Liver (tissue), 9 donors: Measurements from ENCODE around the gene CHCHD1. TPM values are rescaled to one million over a fixed set of nuclear protein-coding genes. Genes with fewer than 3 reads are reported as not detected.

ENCODE experiments used
- DNase-seq: peaks from one replicate; pipeline ENCODE4 v3.0.0-alpha.2; 2017; ENCODE audit warnings: low spot score
- H3K27ac ChIP-seq, 2 donors: one replicate each; pipeline ENCODE4 v1.7.0; 2013; ENCODE audit warnings: inconsistent platforms in 2 of 2, low read length in 2 of 2, control low read depth in 1 of 2, low read depth in 1 of 2, mild to moderate bottlenecking in 1 of 2
- H3K27me3 ChIP-seq, 4 donors: one replicate each; pipeline versions ENCODE4 v1.6.1 to v1.7.0; 2013; ENCODE audit warnings: low read length in 3 of 4, inconsistent platforms in 1 of 4, mild to moderate bottlenecking in 1 of 4, moderate library complexity in 1 of 4; ENCODE audit not compliant: control insufficient read depth in 4 of 4, insufficient read depth in 4 of 4
- H3K36me3 ChIP-seq, 4 donors: one replicate each; pipeline versions ENCODE4 v1.6.1 to v1.7.0; 2013; ENCODE audit warnings: low read length in 3 of 4, mild to moderate bottlenecking in 3 of 4, low read depth in 1 of 4, moderate library complexity in 1 of 4; ENCODE audit not compliant: control insufficient read depth in 4 of 4, insufficient read depth in 3 of 4
- H3K4me1 ChIP-seq, 4 donors: one replicate each; pipeline versions ENCODE4 v1.6.1 to v1.7.0; 2013; ENCODE audit warnings: low read length in 3 of 4, mild to moderate bottlenecking in 3 of 4, moderate library complexity in 1 of 4; ENCODE audit not compliant: control insufficient read depth in 4 of 4, insufficient read depth in 4 of 4
- H3K4me3 ChIP-seq, 3 donors: one replicate each; pipeline versions ENCODE4 v1.6.1 to v1.7.0; 2013; ENCODE audit warnings: low read length in 3 of 3, control low read depth in 1 of 3, low read depth in 1 of 3, mild to moderate bottlenecking in 1 of 3
- H3K9ac ChIP-seq, 2 donors: one replicate each; pipeline ENCODE4 v1.7.0; 2013; ENCODE audit warnings: low read length in 2 of 2, mild to moderate bottlenecking in 2 of 2, moderate library complexity in 2 of 2, control low read depth in 1 of 2, low read depth in 1 of 2
- H3K9me3 ChIP-seq, 4 donors: one replicate each; pipeline versions ENCODE4 v1.6.1 to v1.7.0; 2013; ENCODE audit warnings: low read length in 3 of 4; ENCODE audit not compliant: control insufficient read depth in 4 of 4
- EGR1 ChIP-seq, 2 donors: IDR thresholded peaks; 2 replicates each; pipeline ENCODE4 v1.6.1; 2016 to 2018; ENCODE audit warnings: antibody characterized with exemption in 2 of 2, low read depth in 2 of 2
- FOXA1 ChIP-seq: IDR thresholded peaks from 2 replicates; pipeline ENCODE4 v1.6.1; 2016; ENCODE audit warnings: antibody characterized with exemption
- FOXA2 ChIP-seq: IDR thresholded peaks from 2 replicates; pipeline ENCODE4 v1.6.1; 2016; ENCODE audit warnings: antibody characterized with exemption
- GABPA ChIP-seq, 2 donors: IDR thresholded peaks in 1 of 2; conservative IDR thresholded peaks in 1 of 2; 2 replicates each; pipeline ENCODE4 v1.6.1; 2016; ENCODE audit warnings: antibody characterized with exemption in 2 of 2, mild to moderate bottlenecking in 1 of 2, moderate library complexity in 1 of 2
- HNF4A ChIP-seq, 2 donors: conservative IDR thresholded peaks; 2 replicates each; pipeline ENCODE4 v1.6.1; 2016; ENCODE audit warnings: antibody characterized with exemption in 2 of 2, mild to moderate bottlenecking in 2 of 2
- HNF4G ChIP-seq: IDR thresholded peaks from 2 replicates; pipeline ENCODE4 v1.6.1; 2016; ENCODE audit warnings: antibody characterized with exemption
- JUND ChIP-seq, 2 donors: IDR thresholded peaks; 2 replicates each; pipeline ENCODE4 v1.6.1; 2016; ENCODE audit warnings: antibody characterized with exemption in 2 of 2
- NR2F2 ChIP-seq: IDR thresholded peaks from 2 replicates; pipeline ENCODE4 v1.6.1; 2016; ENCODE audit warnings: antibody characterized with exemption
- RAD21 ChIP-seq, 2 donors: IDR thresholded peaks; 2 replicates each; pipeline ENCODE4 v1.6.1; 2016; ENCODE audit warnings: antibody characterized with exemption in 2 of 2, mild to moderate bottlenecking in 2 of 2
- RXRA ChIP-seq, 2 donors: IDR thresholded peaks; 2 replicates each; pipeline ENCODE4 v1.6.1; 2017 to 2018; ENCODE audit warnings: antibody characterized with exemption in 2 of 2, mild to moderate bottlenecking in 1 of 2
- SP1 ChIP-seq: IDR thresholded peaks from 2 replicates; pipeline ENCODE4 v1.6.1; 2018; ENCODE audit warnings: antibody characterized with exemption, mild to moderate bottlenecking
- TAF1 ChIP-seq: conservative IDR thresholded peaks from 2 replicates; pipeline ENCODE4 v1.6.1; 2016; ENCODE audit warnings: antibody characterized with exemption, mild to moderate bottlenecking
- YY1 ChIP-seq: IDR thresholded peaks from 2 replicates; pipeline ENCODE4 v1.6.1; 2016; ENCODE audit warnings: antibody characterized with exemption, mild to moderate bottlenecking
- WGBS: extraction: QIAGEN DNeasy Blood & Tissue Kit; methylation state at CpG from one replicate; pipeline ENCODE4 v1.1.7; 2013; 5-methylcytosine and 5-hydroxymethylcytosine counted together
- polyA plus RNA-seq, 2 donors: library from polyadenylated mRNA; stranded (reverse) in 1 of 2; unstranded in 1 of 2; fragments of 200-250 nt in 1 of 2; fragments of >200 nt in 1 of 2; fragmentation: Nextera tagmentation in 1 of 2; extraction: Ambion mirVana in 1 of 2; gene quantifications; one replicate each; pipeline versions ENCODE4 v1.2.1 to v1.2.3, GENCODE V29; 2013 to 2015
- total RNA-seq, 2 donors: library from RNA; depleted of rRNA; stranded (reverse); fragments of >200 nt; gene quantifications; one replicate each; pipeline ENCODE4 v1.2.3, GENCODE V29; 2014
- TF ChIP-seq, protein P1 (sequence below): IDR thresholded peaks from 2 replicates; pipeline ENCODE4 v1.6.1; 2016; ENCODE audit warnings: antibody characterized with exemption
- TF ChIP-seq, protein P2 (sequence below): IDR thresholded peaks from 2 replicates; pipeline ENCODE4 v1.6.1; 2016; ENCODE audit warnings: antibody characterized with exemption
- TF ChIP-seq, protein P3 (sequence below): fragments of 150-350 bp; IDR thresholded peaks from 2 replicates; pipeline ENCODE4 v1.5.1; 2017; ENCODE audit warnings: improper control_type of control experiment, low read depth, low read length; ENCODE audit not compliant: missing input control
- TF ChIP-seq, protein P4 (sequence below): IDR thresholded peaks from 2 replicates; pipeline ENCODE4 v1.6.1; 2016; ENCODE audit warnings: antibody characterized with exemption, mild to moderate bottlenecking
- TF ChIP-seq, protein P5 (sequence below): IDR thresholded peaks from 2 replicates; pipeline ENCODE4 v1.6.1; 2016; ENCODE audit warnings: antibody characterized with exemption
- donor health status: healthy.
- donor health status: healthy.
- donor health status: healthy.
- donor health status: healthy.
- donor health status: healthy.

The CHCHD1 gene
- total and polyA plus RNA-seq, 4 donors, result 7.6 to 47.4 (median 23.1) TPM

DNA sequence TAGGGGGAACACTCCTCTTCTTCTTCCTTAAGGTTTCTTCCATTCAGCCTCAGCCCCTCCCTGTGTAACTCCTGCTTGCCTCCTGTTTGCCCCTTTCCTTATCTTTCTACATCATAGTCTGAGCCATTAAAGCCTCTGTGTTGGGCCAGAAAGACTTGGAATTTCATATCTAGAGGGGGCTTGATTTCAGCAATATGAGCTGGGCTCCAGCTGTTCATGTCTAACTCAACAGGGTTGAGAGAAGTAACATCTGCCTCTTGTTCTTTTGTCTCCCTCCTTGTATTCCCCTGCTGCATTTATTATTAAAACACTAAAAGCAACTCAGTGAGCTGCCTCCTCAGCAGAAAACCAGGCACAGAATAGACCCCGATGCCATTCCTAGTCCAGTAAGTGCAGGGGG lies 20.1 kb upstream of the CHCHD1 start:
- Histone ChIP-seq H3K36me3 (peaks cover 30 to 82% (median 66%) of the 10 kb centered on the region in 4 donors), H3K4me1 (no peaks in the 10 kb centered on the region), H3K4me3 (no peak overlapping the region), H3K27ac (no peak overlapping the region), H3K9me3 (no peaks in the 10 kb centered on the region), H3K27me3 (no peaks in the 10 kb centered on the region), H3K9ac (no peak overlapping the region)
- no peak for DNase-seq
- WGBS, result 94% methylated on average over 1 of the region's 1 CpG
- TF ChIP-seq HNF4G (no peak), NR2F2 (no peak), GABPA (IDR thresholded peaks at IDR 0.05 in 1 of 2, conservative IDR thresholded peaks at IDR 0.05 in 1 of 2) (no peak), YY1 (no peak), FOXA1 (no peak), HNF4A (conservative IDR thresholded peaks at IDR 0.05) (no peak), EGR1 (IDR thresholded peaks at IDR 0.05; ENCODE audit: low read depth in 2 of 2) (no peak), SP1 (no peak), RXRA (IDR thresholded peaks at IDR 0.05) (no peak), FOXA2 (no peak), RAD21 (IDR thresholded peaks at IDR 0.05) (no peak), JUND (IDR thresholded peaks at IDR 0.05) (no peak), TAF1 (no peak)
- TF ChIP-seq, protein P1, sequence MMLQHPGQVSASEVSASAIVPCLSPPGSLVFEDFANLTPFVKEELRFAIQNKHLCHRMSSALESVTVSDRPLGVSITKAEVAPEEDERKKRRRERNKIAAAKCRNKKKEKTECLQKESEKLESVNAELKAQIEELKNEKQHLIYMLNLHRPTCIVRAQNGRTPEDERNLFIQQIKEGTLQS, result no peak
- TF ChIP-seq, protein P2, sequence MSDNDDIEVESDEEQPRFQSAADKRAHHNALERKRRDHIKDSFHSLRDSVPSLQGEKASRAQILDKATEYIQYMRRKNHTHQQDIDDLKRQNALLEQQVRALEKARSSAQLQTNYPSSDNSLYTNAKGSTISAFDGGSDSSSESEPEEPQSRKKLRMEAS, result no peak
- TF ChIP-seq, protein P3, sequence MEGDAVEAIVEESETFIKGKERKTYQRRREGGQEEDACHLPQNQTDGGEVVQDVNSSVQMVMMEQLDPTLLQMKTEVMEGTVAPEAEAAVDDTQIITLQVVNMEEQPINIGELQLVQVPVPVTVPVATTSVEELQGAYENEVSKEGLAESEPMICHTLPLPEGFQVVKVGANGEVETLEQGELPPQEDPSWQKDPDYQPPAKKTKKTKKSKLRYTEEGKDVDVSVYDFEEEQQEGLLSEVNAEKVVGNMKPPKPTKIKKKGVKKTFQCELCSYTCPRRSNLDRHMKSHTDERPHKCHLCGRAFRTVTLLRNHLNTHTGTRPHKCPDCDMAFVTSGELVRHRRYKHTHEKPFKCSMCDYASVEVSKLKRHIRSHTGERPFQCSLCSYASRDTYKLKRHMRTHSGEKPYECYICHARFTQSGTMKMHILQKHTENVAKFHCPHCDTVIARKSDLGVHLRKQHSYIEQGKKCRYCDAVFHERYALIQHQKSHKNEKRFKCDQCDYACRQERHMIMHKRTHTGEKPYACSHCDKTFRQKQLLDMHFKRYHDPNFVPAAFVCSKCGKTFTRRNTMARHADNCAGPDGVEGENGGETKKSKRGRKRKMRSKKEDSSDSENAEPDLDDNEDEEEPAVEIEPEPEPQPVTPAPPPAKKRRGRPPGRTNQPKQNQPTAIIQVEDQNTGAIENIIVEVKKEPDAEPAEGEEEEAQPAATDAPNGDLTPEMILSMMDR, result no peak
- TF ChIP-seq, protein P4, sequence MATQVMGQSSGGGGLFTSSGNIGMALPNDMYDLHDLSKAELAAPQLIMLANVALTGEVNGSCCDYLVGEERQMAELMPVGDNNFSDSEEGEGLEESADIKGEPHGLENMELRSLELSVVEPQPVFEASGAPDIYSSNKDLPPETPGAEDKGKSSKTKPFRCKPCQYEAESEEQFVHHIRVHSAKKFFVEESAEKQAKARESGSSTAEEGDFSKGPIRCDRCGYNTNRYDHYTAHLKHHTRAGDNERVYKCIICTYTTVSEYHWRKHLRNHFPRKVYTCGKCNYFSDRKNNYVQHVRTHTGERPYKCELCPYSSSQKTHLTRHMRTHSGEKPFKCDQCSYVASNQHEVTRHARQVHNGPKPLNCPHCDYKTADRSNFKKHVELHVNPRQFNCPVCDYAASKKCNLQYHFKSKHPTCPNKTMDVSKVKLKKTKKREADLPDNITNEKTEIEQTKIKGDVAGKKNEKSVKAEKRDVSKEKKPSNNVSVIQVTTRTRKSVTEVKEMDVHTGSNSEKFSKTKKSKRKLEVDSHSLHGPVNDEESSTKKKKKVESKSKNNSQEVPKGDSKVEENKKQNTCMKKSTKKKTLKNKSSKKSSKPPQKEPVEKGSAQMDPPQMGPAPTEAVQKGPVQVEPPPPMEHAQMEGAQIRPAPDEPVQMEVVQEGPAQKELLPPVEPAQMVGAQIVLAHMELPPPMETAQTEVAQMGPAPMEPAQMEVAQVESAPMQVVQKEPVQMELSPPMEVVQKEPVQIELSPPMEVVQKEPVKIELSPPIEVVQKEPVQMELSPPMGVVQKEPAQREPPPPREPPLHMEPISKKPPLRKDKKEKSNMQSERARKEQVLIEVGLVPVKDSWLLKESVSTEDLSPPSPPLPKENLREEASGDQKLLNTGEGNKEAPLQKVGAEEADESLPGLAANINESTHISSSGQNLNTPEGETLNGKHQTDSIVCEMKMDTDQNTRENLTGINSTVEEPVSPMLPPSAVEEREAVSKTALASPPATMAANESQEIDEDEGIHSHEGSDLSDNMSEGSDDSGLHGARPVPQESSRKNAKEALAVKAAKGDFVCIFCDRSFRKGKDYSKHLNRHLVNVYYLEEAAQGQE, result no peak

DNA sequence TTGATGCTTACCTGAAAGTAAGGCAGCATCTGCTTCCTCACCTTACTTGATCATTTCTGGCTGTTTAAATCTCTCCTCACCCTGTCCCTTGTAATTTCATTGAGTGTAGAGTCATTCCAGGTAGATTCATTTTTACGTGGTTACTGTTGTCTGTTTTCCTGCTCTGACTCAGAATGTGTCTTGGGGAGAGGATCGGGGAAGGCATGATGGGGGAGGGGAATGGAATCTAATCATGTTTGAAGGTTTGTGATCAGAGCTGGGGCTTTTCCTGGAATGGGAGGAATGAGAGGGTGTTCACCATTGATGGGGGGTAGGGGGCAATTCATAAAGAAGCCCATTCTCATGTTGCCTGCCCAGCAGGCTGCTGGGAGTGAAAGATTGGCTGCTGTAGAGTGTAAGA lies 18.9 kb upstream of the CHCHD1 start:
- Histone ChIP-seq H3K9ac (no peak overlapping the region), H3K36me3 (peaks cover 30 to 88% (median 71%) of the 10 kb centered on the region in 4 donors), H3K9me3 (no peaks in the 10 kb centered on the region), H3K4me1 (no peaks in the 10 kb centered on the region), H3K4me3 (no peak overlapping the region), H3K27ac (no peak overlapping the region), H3K27me3 (no peaks in the 10 kb centered on the region)
- WGBS, result 84% methylated on average over 2 of the region's 2 CpGs
- DNase-seq, result no peak
- TF ChIP-seq, protein P5, sequence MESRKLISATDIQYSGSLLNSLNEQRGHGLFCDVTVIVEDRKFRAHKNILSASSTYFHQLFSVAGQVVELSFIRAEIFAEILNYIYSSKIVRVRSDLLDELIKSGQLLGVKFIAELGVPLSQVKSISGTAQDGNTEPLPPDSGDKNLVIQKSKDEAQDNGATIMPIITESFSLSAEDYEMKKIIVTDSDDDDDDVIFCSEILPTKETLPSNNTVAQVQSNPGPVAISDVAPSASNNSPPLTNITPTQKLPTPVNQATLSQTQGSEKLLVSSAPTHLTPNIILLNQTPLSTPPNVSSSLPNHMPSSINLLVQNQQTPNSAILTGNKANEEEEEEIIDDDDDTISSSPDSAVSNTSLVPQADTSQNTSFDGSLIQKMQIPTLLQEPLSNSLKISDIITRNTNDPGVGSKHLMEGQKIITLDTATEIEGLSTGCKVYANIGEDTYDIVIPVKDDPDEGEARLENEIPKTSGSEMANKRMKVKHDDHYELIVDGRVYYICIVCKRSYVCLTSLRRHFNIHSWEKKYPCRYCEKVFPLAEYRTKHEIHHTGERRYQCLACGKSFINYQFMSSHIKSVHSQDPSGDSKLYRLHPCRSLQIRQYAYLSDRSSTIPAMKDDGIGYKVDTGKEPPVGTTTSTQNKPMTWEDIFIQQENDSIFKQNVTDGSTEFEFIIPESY, result no peak
- TF ChIP-seq EGR1 (IDR thresholded peaks at IDR 0.05; ENCODE audit: low read depth in 2 of 2), result no peak
- TF ChIP-seq RXRA (IDR thresholded peaks at IDR 0.05), result no peak
- TF ChIP-seq, protein P3, result no peak
- no peak for TF ChIP-seq FOXA2
- TF ChIP-seq HNF4A (conservative IDR thresholded peaks at IDR 0.05), result no peak
- no peak for TF ChIP-seq JUND (IDR thresholded peaks at IDR 0.05)
- TF ChIP-seq FOXA1, result no peak
- TF ChIP-seq, protein P4, result no peak
- no peak for TF ChIP-seq HNF4G
- TF ChIP-seq TAF1, result no peak
- TF ChIP-seq NR2F2, result no peak
- no peak for TF ChIP-seq GABPA (IDR thresholded peaks at IDR 0.05 in 1 of 2, conservative IDR thresholded peaks at IDR 0.05 in 1 of 2)
